ENCODE results near the gene COL4A1. TPM values are rescaled to one million over a fixed set of nuclear protein-coding genes. Genes with fewer than 3 reads are reported as not detected.

The COL4A1 gene
- total RNA-seq, 2 experiments from 2014 or later = not detected

GRCh38 chr13:110308656-110309359, 1.9 kb upstream of the COL4A1 start:
- no peak overlapping the region for H3K27ac Mint-ChIP-seq
- intact Hi-C loops (cut with micrococcal nuclease) = loop anchor here (10.0 kb wide), 1 partner anchor 106 kb away; no protein-coding TSS in a partner anchor
- H3K4me3 Mint-ChIP-seq = no peak overlapping the region
- peaks cover 11% of the 10 kb centered on the region for H3K4me1 Mint-ChIP-seq (ENCODE audit: low read depth)
- peaks cover 54% of the 10 kb centered on the region for H3K27me3 Mint-ChIP-seq
- H3K9me3 Mint-ChIP-seq = no peaks in the 10 kb centered on the region
- ChIA-PET POLR2A (no interaction called here), CTCF (no interaction called here)
- no peaks in the 10 kb centered on the region for H3K36me3 Mint-ChIP-seq
- DNase-seq = no peak

DNA sequence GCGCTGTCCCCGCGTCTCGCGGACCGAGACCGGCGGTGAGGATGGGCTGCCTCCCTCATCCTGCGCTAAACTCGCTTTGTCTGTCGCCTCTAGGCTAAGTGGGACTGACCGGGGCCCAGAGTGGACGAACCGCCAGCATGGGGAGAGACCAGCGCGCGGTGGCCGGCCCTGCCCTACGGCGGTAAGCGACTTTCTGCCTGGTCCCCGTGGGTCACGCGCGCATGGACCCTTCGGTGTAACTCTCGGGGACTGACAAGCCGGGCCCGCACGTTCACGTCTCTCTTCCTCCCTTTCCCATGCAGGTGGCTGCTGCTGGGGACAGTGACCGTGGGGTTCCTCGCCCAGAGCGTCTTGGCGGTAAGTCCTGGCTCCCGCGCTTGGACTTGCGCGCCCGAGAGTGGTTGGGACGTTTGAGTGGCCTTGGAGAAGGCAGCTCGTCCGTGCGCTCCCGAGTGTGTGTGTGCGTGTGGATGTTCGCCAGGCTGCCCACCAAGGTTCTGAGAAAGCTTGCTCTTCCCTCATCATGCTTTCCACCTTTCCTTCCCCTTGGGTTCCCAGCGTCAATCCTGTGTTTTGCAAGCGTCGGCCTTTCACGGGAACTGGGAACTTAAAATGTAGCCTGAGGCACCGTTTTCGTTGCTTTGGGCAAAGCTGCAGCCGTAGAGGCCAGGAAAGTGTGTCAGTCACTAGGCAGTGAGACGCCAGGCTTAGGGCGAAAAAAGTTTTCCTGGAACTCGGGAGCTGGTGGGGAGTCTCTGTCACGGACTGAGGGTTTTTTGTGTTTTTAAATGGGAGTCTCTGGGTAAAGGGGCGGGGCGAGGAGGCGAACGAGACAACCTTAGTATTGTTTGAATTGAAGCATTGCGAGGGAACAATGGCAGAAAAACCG, 1.1 kb upstream of the COL4A1 start:
- H3K4me1 Mint-ChIP-seq (ENCODE audit: low read depth) = peaks cover 11% of the 10 kb centered on the region
- ChIA-PET POLR2A (no interaction called here), CTCF (no interaction called here)
- H3K36me3 Mint-ChIP-seq = no peaks in the 10 kb centered on the region
- DNase-seq = no peak
- intact Hi-C loops (cut with micrococcal nuclease) = loop anchor here (10.0 kb wide), 1 partner anchor 107 kb away; no protein-coding TSS in a partner anchor
- H3K27ac Mint-ChIP-seq = no peak overlapping the region
- H3K9me3 Mint-ChIP-seq = no peaks in the 10 kb centered on the region
- no peak overlapping the region for H3K4me3 Mint-ChIP-seq
- H3K27me3 Mint-ChIP-seq = peaks cover 59% of the 10 kb centered on the region

DNA sequence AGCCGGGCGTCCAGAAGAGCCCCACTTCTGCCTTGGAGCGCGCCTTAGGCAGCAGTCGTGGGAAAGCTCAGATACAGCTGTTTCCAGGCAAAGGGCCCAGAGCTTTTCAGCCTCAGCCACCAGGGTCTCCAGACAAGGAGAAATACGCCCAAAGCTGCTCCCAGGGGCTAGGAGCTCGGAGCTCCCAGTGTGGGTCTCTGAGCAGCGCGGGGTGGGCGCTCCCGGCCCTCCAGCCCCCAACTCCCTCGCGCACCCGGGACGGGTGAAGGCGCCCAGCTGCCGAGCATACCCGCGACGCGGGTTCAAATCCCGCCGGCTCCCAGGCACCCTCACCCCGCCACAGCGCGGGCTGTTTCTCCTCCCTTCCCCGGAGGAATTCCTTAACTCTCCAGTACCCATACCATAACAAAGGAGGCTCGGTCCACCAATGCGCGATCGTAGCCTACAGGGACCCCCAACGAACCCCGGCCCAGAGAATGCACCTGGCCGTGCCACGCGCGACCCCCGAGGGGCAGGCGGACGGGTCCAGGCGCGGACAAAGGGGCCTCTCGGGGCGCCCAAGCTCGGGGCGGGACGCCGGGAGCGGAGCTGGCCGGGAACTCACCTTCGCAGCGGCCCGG, 507 bp downstream of the COL4A1 start:
- DNase-seq = no peak
- Mint-ChIP-seq H3K9me3 (no peaks in the 10 kb centered on the region), H3K4me3 (no peak overlapping the region), H3K4me1 (ENCODE audit: low read depth) (peaks cover 11% of the 10 kb centered on the region), H3K27me3 (peaks cover 57% of the 10 kb centered on the region), H3K27ac (no peak overlapping the region), H3K36me3 (no peaks in the 10 kb centered on the region)
- intact Hi-C loops (cut with micrococcal nuclease) = loop anchor here (10.0 kb wide), 1 partner anchor 108 kb away; no protein-coding TSS in a partner anchor
- CTCF ChIA-PET = no interaction called here
- POLR2A ChIA-PET = no interaction called here

DNA sequence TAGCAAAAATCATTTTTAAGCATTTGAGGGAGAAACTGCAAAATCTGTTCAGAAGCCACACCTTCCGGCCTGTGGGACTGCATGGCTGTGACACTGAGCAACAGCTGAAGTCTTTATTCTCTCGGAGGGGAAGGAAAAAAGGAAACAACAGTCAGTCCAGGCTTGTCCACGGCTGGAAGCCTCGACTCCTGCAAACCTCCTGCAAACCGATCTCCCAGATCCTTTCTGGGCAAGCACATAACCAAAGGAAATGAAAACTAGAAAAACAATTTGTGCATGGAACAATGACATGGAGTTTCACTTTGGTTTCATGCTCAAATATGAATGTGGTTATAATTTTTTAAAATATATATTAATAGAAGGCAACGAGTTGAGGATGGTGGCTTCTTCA, 1.0 kb downstream of the COL4A1 start:
- Mint-ChIP-seq H3K36me3 (no peaks in the 10 kb centered on the region), H3K27me3 (peaks cover 59% of the 10 kb centered on the region), H3K4me3 (no peak overlapping the region), H3K9me3 (no peaks in the 10 kb centered on the region), H3K27ac (no peak overlapping the region), H3K4me1 (ENCODE audit: low read depth) (peaks cover 11% of the 10 kb centered on the region)
- ChIA-PET POLR2A (no interaction called here), CTCF (no interaction called here)
- DNase-seq = no peak
- intact Hi-C loops (cut with micrococcal nuclease) = loop anchor here (10.0 kb wide), 1 partner anchor 109 kb away; no protein-coding TSS in a partner anchor

DNA sequence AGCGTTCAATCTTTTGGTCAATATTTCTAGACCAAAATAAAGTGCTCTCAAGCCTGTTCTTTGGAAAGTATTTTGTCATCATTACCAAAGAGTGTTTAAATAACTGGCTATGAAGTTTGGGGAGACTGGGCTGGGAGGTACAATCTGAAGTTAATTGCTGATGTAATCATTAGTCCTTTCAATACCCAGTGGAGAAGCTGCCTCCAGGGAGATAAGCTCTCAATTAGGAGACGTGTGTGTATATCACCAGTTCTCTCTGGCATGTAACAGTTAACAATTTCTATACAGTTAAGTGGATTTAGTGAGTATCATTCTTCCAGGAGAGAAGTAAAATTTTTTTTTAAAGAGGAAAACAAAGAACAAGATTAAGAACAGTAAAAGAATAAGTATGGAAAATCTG, 1.4 kb downstream of the COL4A1 start:
- ChIA-PET POLR2A (no interaction called here), CTCF (no interaction called here)
- H3K27me3 Mint-ChIP-seq = peaks cover 57% of the 10 kb centered on the region
- DNase-seq = no peak
- H3K9me3 Mint-ChIP-seq = no peaks in the 10 kb centered on the region
- H3K36me3 Mint-ChIP-seq = no peaks in the 10 kb centered on the region
- H3K27ac Mint-ChIP-seq = no peak overlapping the region
- no peak overlapping the region for H3K4me3 Mint-ChIP-seq
- intact Hi-C loops (cut with micrococcal nuclease) = loop anchor here (10.0 kb wide), 1 partner anchor 109 kb away; no protein-coding TSS in a partner anchor
- peaks cover 11% of the 10 kb centered on the region for H3K4me1 Mint-ChIP-seq (ENCODE audit: low read depth)

- Mint-ChIP-seq H3K27me3 (peaks cover 56% of the 10 kb centered on the region), H3K4me3 (no peak overlapping the region), H3K36me3 (no peaks in the 10 kb centered on the region), H3K9me3 (no peaks in the 10 kb centered on the region), H3K4me1 (ENCODE audit: low read depth) (peaks cover 11% of the 10 kb centered on the region), H3K27ac (no peak overlapping the region)
- intact Hi-C loops (cut with micrococcal nuclease) = loop anchor here (10.0 kb wide), 1 partner anchor 110 kb away; no protein-coding TSS in a partner anchor
- ChIA-PET CTCF (no interaction called here), POLR2A (no interaction called here)
- DNase-seq = no peak
Observed at GRCh38 chr13:110305001-110305400, 2.0 kb downstream of the COL4A1 start.

DNA sequence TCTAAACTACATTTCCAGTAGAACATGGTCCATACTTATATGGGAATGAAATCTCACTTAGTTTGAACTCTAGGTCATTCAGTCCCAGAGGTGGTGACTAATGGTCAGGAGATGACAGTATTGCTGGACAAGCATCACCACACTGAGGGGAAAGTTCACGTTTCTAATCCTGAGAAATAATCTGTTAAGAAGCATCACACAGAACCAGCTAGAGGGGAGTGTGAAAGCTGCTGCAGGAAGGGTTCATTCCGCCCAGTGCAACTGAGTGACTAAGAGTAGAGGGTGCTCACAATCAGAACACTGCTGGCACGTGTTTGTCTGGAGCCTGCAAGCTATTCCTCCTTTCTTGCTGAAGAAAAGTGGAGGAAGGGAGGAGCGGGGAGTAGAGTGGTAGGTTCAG, 2.7 kb downstream of the COL4A1 start:
- no peak for DNase-seq
- no peaks in the 10 kb centered on the region for H3K36me3 Mint-ChIP-seq
- H3K4me3 Mint-ChIP-seq = no peak overlapping the region
- intact Hi-C loops (cut with micrococcal nuclease) = loop anchor here (10.0 kb wide), 1 partner anchor 111 kb away; no protein-coding TSS in a partner anchor
- H3K4me1 Mint-ChIP-seq (ENCODE audit: low read depth) = peaks cover 11% of the 10 kb centered on the region
- no peak overlapping the region for H3K27ac Mint-ChIP-seq
- POLR2A ChIA-PET = no interaction called here
- H3K9me3 Mint-ChIP-seq = no peaks in the 10 kb centered on the region
- CTCF ChIA-PET = no interaction called here
- H3K27me3 Mint-ChIP-seq = peaks cover 56% of the 10 kb centered on the region

- intact Hi-C loops (cut with micrococcal nuclease) = loop anchor here (10.0 kb wide), 1 partner anchor 111 kb away; no protein-coding TSS in a partner anchor
- Mint-ChIP-seq H3K36me3 (no peaks in the 10 kb centered on the region), H3K4me1 (ENCODE audit: low read depth) (peaks cover 11% of the 10 kb centered on the region), H3K4me3 (no peak overlapping the region), H3K27ac (no peak overlapping the region), H3K27me3 (peaks cover 52% of the 10 kb centered on the region), H3K9me3 (no peaks in the 10 kb centered on the region)
- DNase-seq = no peak
- POLR2A ChIA-PET = no interaction called here
- CTCF ChIA-PET = no interaction called here
Observed at GRCh38 chr13:110303644-110304043, 3.3 kb downstream of the COL4A1 start.

DNA sequence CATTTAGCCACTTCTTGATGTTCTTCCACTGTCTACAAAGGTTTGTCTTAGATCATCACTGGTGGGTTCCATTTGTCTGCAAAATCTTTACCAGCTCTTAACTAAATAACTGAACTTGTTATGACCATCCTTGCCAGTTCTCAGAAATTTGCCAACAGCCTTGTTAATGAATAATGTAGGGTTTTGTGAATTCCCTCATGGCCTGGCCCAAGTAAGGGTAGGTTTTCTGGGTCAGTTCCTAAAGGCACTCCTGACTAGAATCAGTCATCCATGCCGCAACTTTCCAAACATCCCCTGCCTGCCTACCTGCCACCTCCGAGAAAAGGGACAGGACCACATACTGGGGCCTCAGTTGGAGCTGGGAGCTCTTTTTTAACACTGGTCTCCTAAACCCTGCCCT, 4.0 kb downstream of the COL4A1 start:
- Mint-ChIP-seq H3K4me3 (no peak overlapping the region), H3K27ac (no peak overlapping the region), H3K4me1 (ENCODE audit: low read depth) (peaks cover 10% of the 10 kb centered on the region), H3K9me3 (no peaks in the 10 kb centered on the region), H3K27me3 (peaks cover 50% of the 10 kb centered on the region), H3K36me3 (no peaks in the 10 kb centered on the region)
- intact Hi-C loops (cut with micrococcal nuclease) = loop anchor here (10.0 kb wide), 1 partner anchor 112 kb away; no protein-coding TSS in a partner anchor
- no peak for DNase-seq
- ChIA-PET CTCF (no interaction called here), POLR2A (no interaction called here)

- no peak overlapping the region for H3K27ac Mint-ChIP-seq
- no peak overlapping the region for H3K4me3 Mint-ChIP-seq
- ChIA-PET POLR2A (no interaction called here), CTCF (no interaction called here)
- H3K36me3 Mint-ChIP-seq = no peaks in the 10 kb centered on the region
- H3K4me1 Mint-ChIP-seq (ENCODE audit: low read depth) = peaks cover 9% of the 10 kb centered on the region
- DNase-seq = no peak
- H3K27me3 Mint-ChIP-seq = peaks cover 53% of the 10 kb centered on the region
- intact Hi-C loops (cut with micrococcal nuclease) = loop anchor here (10.0 kb wide), 1 partner anchor 113 kb away; no protein-coding TSS in a partner anchor
- H3K9me3 Mint-ChIP-seq = no peaks in the 10 kb centered on the region
Observed at GRCh38 chr13:110301606-110302553, 5.1 kb downstream of the COL4A1 start.

- CTCF ChIA-PET = no interaction called here
- intact Hi-C loops (cut with micrococcal nuclease) = loop anchor here (10.0 kb wide), 1 partner anchor 114 kb away; no protein-coding TSS in a partner anchor
- POLR2A ChIA-PET = no interaction called here
- peaks cover 57% of the 10 kb centered on the region for H3K27me3 Mint-ChIP-seq
- H3K9me3 Mint-ChIP-seq = no peaks in the 10 kb centered on the region
- no peaks in the 10 kb centered on the region for H3K36me3 Mint-ChIP-seq
- peaks cover 9% of the 10 kb centered on the region for H3K4me1 Mint-ChIP-seq (ENCODE audit: low read depth)
- no peak overlapping the region for H3K4me3 Mint-ChIP-seq
- H3K27ac Mint-ChIP-seq = no peak overlapping the region
- DNase-seq = no peak
Observed at GRCh38 chr13:110301083-110301482, 5.9 kb downstream of the COL4A1 start.
